ENCODE measurements around the gene TARBP1.
"Not testable (repeated sequence)": the region's sequence is repeated elsewhere in the genome, so short reads cannot be mapped to it uniquely, and the experiment has no call there.

Gene TARBP1

DNA sequence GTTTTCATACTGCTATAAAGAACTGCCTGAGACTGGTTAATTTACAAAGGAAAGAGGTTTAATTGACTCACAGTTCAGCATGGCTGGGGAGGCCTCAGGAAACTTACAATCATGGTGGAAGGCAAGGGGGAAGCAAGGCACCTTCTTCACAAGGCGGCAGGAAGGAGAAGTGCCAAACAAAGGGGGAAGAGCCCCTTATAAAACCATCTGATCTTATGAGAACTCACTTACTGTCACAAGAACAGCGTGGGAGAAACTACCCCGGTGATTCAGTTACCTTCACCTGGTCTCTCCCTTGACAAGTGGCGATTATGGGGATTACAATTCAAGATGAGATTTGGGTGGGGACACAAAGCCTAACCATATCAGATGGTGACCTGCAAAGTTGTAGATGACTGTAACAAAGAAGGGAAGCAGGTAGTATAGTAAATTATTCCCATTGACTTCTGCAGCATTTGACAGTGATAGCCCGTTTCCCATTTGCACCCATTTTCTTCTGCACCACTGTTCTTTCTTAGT lies 99.3 kb downstream of the TARBP1 start:
- not testable (repeated sequence) for FAIRE-seq

DNA sequence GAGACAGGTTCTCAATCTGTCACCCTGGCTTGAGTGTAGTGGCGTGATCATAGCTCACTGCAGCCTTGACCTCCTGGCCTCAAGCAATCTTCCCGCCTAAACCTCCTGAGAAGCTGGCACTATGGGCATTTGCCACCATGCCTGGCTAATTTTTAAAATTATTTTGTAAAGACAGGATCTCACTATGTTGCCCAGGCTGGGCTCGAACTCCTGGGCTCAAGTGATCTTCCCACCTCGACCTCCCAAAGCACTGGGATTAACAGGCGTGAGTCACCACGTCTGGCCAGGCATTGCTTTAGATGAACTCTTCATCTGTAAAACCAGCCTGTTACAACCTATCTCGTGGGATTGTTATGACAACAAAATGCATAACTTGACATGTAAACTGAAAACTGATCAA lies 103.3 kb downstream of the TARBP1 start:
- FAIRE-seq = no peak

DNA sequence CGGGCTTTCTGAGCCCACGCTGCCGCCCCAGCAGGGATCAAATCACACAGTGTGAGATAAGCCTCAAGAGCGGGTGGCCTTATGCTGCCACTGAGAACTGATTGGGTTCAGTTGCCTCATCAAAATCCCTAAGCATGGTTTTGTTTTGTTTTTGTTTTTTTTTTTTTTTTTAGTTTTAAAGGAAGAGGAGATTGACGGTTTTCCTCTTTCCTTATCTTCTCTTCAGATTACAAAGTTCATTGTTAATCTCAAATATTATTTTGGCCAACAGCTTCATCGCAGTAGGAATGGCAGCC lies 105.1 kb downstream of the TARBP1 start:
- no peak for FAIRE-seq

DNA sequence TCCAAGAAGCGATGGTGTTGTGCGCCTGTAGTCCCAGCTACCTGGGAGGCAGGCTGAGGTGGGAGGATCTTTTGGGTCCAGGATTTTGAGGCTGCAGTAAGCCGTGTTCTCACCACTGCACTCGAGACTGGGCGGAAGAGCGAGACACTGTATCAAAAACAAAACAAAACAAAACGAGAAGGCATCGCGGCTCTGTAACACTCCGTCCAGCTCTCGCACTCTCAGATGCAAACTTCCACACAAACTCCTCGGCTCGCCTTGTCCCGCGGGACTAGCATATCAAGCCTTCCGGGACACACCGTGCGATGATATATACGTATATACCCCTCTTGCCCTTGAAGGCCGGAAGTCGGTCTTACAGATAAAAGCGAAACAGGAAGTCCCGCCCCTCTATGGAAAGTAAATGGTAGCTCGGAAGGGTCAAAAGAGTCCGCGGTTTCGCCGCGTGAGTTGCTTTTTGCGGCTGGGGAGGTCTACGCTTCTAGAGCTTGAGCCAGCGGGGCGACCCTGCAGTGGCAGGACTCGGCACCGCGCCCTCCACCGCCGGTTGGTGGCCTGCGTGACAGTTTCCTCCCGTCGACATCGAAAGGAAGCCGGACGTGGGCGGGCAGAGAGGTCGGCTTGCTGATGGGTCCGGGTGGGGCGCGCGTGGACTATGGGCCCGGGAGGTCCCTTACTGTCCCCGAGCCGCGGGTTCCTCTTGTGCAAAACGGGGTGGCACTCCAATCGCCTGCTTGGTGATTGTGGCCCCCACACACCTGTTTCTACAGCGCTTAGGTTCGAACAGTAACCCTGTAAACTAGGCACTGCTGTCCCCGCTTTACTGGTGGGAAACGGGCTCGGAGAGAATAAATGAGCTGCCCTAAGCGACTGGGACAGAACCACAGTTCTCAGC lies 105.7 kb downstream of the TARBP1 start, which contains the start of gene COA6:
COA6 (plus strand) TSS at position 393 of the 895 bp plus-strand sequence; CDS start at position 404, 11 bp downstream.
- peak; percentile 88 for FAIRE-seq

DNA sequence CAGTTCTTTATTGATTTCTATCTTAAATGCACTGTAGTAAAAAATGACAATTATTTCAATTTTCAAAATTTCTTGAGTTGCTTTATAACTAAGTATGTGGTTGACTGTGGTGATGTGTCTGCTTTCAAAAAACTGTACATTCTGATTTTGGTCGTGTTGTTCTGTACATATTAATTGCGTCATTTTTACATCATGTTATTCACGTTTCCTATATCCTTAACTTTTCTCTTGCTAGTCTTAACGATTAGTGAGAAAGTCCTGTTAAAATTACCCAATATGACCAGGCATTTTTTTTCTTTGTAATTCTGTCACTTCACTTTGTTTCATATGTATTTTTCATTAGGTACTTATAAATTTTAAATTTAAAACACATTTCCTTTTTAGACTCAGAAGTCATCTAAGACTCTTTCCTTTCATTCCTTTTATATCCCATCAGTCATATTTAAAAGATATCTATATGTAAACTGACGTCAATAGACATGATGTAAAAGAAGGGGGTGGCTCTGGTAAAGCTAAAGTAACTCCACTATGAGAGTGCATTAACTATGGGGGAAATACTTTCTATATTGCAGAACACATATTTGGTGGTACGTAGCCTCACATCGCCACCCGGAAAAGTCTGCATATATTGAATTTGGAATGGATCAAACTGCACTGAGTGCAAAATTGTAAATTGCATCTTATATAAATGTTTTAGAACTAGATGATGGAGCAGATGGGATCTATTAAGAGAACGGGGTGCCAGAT lies 106.8 kb downstream of the TARBP1 start:
- no peak for FAIRE-seq

DNA sequence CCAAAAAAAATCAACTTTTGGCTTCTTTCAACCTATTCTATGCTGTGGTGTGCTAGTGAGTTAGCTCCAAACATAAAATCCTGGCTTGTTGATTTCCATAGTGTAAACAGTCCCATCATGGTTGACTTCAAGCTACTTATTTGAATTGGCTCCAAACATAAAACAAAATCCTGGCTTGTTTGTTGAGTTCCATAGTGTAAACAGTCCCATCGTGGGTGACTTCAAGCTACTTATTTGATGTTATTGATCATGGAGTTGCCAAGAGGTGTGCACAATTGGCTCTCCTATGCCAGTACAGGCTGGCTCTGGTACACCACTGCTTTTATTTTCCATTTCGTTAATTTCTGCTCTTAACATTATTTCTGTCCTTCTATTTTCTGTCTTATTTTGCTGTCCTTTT lies 107.6 kb downstream of the TARBP1 start:
- FAIRE-seq = no peak

DNA sequence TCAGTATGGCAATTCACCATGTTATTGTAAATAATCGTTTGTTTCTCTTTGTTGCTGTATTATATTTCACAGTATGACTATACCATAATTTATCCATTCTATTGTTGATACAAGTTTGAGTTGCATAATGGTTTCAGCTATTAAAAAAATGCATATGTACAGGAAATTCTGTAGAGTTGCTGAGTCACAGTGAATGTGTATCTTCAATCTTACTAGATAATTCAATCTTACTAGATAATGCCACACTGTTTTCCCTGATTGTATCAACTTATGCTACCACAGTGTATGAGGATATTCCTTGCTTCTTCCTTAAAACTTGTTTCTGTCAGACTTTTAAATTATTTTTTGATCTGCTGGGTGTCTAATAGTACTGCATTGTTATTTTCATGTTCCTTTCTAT lies 109.2 kb downstream of the TARBP1 start:
- FAIRE-seq = no peak

DNA sequence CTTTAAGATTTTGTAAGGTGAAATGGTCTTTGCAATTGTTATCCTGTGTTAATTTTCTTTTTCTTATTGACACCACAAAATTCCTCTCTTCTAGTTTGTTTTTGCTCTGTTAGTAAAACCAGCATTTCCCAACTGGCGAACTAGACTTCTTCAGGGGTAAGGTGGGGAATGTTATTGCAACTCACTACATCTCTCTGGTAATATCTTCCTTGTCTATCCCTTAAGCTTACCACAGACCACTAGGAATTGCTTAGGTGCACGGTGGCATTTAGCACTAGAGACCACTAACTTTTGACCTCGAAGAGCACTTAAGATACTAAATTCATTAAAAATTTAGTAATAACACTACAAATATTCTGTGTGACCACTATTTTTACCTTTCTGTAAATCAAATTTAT lies 109.9 kb downstream of the TARBP1 start:
- no peak for FAIRE-seq

DNA sequence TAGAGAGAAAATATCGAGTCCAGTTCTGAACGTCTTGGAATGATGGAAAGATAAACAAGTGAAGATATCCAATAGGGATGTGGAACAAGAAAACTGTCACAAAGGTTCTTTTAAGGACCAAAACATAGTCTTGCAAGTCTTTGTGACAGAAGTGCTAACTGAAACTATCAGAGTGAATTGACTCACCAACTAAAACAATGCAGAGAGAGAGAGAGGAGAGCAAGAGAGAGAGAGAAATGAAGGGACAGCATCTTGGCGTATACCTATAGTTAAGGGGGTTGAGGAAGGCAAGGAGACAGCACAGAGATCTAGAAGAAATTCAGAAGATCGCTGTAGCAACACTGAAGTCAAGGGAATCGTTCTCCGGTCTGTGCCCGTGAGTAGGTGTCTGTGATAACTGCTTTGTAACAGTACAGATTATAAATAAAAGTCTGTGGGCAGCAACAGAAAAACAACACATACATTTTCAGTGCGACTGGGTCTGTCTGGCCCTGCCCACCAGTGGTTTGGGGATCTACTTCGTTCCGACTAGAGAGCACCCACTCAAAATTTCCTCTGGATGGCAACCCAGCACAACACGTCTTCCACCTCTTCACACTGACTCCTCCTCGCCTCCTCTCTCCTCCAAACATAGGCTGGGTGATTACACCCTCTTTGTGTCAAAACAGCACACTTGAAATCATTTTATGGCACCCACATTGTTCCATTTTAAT lies 110.5 kb downstream of the TARBP1 start:
- FAIRE-seq = no peak

DNA sequence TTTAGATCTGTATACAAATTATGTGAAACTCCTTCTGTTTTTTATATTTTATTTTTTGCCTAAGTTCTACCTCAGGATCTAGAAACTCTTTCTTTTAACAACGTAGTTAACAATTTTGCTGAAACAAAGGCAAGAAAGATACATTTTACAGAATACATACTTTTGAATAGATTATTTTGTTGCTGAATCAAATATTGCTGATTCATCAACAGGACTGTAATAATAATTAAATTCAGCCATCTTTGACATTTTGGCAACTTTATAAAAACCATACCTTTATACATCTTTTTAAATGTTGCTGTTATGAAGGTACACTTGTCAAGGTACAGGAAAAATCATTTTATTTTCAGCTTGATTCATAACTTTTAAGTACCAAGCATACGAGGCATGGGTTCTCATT lies 116.4 kb downstream of the TARBP1 start:
- no peak for FAIRE-seq

DNA sequence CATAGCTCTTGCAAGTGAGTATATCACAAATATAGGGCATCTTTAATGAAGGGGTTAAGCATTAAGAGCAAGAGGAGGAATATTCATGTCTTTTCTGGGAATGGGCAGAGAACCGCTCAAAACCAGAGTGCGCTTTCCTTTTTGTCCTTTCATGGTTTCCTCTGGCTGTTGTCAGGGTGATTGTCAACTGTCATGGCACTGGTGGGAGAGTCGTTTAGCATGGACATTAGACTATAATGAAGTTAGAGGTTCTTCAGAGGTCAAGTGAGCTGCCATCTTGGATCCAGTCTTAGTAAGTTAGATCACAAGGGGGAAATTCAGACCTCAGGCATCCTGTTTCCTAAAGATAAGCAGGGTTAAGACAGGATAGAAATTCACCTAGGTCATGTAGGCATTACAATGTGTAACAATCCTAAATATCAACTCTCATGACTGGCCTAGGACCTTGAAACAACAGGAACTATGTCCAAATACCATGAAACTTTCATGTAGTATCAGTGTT lies 117.8 kb downstream of the TARBP1 start:
- FAIRE-seq = no peak

DNA sequence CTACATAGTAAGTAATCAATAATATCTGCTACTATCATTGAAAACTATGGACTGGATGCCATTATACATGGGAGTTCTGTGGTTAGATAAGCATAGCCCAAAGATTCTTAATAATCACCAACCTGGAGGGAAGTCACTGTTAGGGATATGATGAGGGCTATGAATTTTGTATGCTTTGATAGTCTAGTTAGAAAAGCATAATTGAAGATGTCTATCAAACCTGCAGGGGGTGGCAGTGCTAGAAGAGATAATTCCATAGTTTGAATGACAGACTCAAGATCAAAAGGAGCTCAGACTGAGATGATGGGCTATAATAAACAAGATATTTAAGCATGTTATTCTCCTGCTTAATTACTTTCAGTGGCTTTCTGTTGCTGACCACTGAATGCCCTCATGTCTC lies 121.1 kb downstream of the TARBP1 start:
- no peak for FAIRE-seq

DNA sequence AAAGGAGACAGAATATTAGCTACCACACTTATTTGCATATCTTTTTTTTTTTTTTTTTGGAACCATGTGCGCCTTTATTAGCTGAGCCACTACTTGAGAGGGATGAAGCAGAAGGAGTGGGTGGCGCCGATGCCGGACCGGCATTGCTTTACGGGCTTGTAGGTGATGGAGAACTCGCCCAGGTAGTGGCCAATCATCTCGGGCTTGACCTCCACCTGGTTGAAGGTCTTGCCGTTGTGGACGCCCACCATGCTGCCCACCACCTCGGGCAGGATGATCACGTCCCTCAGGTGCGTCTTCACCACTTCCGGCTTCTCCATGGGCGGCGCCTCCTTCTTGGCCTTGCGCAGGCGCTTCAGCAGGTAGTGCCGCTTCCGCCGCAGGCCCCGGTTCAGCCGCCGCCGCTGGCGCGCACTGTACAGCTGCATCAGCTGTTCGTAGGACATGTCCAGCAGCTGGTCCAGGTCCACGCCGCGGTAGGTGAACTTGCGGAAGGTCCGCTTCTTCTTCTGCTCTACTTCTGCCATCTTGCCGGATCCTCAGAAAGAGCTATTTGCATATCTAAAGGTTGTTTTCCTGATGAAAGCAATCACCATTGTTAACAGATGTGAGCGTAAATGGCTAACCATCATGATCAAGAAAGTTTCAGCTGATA lies 122.2 kb downstream of the TARBP1 start:
- not testable (repeated sequence) for FAIRE-seq

DNA sequence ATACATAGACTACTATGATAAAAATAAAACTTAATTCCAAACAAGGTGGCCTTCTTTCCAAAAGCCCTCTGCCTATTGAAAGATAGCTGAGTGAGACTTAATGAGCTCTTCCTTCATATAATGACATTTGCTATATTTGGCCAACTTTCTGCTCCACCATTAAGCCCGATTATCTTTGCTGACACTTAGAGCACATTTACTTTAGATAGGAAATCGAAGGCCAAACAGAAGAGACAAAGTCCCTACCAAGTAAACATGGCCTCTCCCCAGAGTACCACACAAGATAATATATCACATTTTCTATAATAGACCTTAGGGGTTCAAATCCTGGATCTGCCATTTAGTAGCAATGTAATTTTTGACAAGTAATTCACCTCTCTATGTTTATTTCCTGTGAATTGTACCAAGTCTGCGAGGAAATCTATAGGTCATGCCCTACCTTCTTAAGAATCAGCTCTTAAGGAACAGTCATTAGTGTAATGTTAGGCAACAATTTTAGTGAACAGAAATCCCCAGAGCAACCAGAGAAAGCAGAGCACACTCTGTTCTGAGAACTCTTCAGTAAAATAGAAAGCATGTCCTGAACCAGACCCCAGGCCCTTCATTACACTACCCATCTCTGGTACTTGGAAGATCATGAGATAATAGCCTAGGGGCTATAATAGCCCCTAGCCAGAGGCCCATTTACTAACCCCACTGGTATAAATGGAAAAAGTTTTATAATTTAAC lies 123.0 kb downstream of the TARBP1 start:
- FAIRE-seq = no peak

DNA sequence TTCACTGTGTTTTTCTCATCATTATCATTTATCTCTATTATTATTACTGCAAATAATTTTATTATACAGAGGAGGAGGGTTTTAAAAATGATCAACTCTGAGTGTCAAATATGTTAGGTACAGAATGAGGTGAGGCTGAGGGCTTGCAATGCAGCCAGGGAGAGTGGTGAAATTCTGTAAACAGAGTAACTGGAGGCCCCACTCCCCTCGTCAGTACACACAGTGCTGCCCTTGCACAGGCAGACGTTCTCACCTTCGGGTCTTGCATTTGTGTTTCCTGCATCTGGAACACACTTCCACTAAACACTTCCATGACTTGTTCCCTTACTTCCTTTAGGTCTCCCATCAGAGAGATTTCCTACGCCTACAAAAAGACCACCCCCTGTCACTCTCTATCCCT lies 130.0 kb downstream of the TARBP1 start:
- no peak for FAIRE-seq

DNA sequence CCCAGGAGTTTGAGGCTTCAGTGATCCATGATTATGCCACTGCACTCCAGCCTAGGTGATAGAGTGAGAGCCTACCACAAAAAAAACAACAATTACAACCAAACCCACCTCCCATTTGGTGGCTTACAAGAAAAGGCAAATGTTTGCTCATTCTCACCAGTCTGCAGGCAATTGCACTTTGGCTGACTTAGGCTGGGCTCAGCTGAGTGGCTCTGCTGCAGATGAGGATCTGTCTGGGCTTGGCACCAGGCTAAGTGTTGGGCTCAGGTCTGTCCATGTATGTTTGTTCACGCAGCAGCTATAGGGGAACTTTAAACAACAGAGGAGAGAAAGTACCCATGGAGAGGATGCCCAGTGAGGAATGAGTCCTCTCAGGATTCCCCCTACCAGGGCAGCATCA lies 133.7 kb downstream of the TARBP1 start:
- no peak for FAIRE-seq

DNA sequence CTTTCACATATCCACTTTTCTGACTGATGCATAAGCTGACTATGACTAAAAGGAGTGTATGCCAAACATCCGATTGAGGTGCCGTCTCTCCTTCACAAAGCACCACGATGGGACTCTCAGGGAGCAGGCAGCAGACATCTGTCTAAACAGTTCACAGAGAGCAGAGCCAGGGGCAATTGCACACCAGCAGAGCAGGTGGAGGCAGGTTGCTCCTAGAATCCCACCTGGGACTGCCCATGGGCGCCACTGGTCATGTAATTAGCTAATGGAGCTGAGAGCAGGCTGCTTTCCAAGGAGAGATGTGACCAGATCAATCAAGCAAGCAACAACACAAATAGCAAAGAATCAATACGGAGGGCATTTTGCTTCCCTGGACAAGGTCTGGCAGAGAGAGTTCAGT lies 136.2 kb downstream of the TARBP1 start:
- FAIRE-seq = no peak
